Omental fat pad (tissue), 4 donors: ENCODE data around the gene SIRPD. TPM values are rescaled to one million over a fixed set of nuclear protein-coding genes. Genes with fewer than 3 reads are reported as not detected.

Experiments used
- ATAC-seq: fragments of 150-250 bp; one replicate; pipeline ENCODE4 v1.9.1; 2016; ENCODE audit warnings: mild to moderate bottlenecking, moderate library complexity; ENCODE audit not compliant: low FRiP score
- DNase-seq: peaks from one replicate; pipeline ENCODE4 v3.0.0-alpha.2; 2019; ENCODE audit warnings: low spot score
- CTCF ChIP-seq, 3 donors: fragments of 450-650 bp; IDR thresholded peaks; one replicate each; pipeline ENCODE4 v1.5.1; 2016 to 2017; ENCODE audit warnings: antibody characterized with exemption in 3 of 3, mild to moderate bottlenecking in 3 of 3, moderate library complexity in 2 of 3
- total RNA-seq, 4 donors: library from RNA; depleted of rRNA; stranded (reverse); fragments of >200 nt; gene quantifications; one replicate each; pipeline ENCODE4 v1.1.0, GENCODE V29; 2016

SIRPD gene
- total RNA-seq = 1 to 10 TPM in 1 of 4 donors, under 1 TPM in 1, not detected in 2; 0.96 to 1.1 TPM

- no peak for TF ChIP-seq CTCF (IDR thresholded peaks at IDR 0.05)
- ATAC-seq (no peak), DNase-seq (no peak)
Measured at GRCh38 chr20:1557605-1558004, at the start of gene SIRPD. TSS of gene SIRPD (minus strand) at chr20:1557705. CDS start at chr20:1557653, 52 bp downstream.

- ATAC-seq = no peak
- TF ChIP-seq CTCF (IDR thresholded peaks at IDR 0.05) = no peak
- DNase-seq = no peak
Measured at GRCh38 chr20:1600736-1601135, 43.2 kb upstream of the SIRPD start.

DNA sequence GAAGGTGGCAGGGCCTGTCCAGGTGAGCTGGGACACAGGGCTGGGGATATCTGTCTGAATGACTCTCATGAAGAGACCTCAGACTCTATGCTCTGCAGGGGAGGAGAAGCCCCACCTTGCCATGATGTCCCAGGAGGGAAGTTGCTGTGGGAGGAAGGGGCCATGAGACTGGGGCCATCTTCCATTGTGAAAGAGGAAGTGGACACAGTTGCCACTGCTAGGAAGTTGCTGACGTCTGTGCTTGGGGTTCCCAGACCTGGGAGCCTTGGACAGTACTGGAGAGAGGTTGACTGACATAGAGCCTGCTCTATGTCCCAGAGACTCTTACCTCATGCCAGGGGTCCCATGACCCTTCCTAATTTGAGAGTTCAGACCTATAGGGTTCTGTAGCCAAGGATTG lies 37.8 kb upstream of the SIRPD start:
- DNase-seq (no peak), ATAC-seq (no peak)
- TF ChIP-seq CTCF (IDR thresholded peaks at IDR 0.05) = no peak

- ATAC-seq = no peak
- no peak for TF ChIP-seq CTCF (IDR thresholded peaks at IDR 0.05)
- no peak for DNase-seq
Measured at GRCh38 chr20:1588533-1589460, 31.3 kb upstream of the SIRPD start.

DNA sequence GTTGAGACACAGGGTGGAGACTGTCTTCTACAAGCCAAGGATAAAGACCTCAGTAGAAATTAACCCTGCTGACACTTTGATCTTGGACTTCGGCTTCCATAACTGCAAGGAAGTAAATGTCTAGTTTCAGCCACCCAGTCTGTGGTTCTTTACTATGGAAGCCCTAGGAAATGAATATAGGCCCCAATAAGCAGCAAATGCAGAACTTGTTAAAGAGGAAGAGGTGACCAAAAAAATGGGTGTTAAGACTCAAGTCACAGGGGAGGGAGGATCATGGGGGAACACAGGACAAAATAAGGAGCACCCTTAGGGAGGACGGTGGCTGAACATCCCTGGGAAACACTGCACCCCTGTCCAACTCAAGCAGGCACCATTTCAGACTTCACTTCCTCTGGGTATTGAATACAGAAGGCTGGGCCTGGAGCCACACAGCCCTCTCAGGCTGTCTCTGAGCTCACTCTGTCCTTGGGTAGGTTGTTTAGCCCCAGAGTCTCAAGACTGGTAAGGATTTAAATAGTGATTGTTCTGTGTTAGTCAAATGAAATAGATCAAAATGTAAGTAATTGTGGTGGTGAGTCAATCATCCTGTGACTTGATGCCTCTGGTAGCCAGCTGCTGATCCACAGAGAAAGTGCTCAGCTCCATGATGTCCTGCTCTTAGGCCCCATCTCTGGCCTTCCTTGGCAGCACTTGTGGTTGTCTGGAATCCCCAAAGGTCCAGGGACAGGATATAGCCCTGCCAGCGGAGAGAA lies 30.5 kb upstream of the SIRPD start:
- ATAC-seq = no peak
- TF ChIP-seq CTCF (IDR thresholded peaks at IDR 0.05) = no peak
- DNase-seq = no peak

DNA sequence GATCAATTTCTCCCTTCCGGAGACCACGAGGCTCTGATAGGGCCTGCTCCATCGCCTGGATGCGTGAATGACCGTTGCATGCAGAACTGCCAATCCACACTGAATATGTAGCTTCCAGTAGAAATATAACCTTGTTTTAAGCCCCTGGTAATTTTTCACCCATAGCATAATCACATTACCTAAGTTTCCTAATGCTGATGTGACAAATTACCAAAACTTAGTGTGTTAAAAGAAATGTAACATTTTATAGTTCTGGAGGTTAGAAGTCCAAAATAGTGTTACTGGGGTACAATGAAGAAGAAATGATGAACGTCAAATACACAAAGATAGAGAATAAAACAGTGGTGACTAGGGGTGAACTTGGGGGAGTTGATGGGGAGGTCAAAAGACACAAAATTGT lies 22.0 kb upstream of the SIRPD start:
- no peak for ATAC-seq
- no peak for TF ChIP-seq CTCF (IDR thresholded peaks at IDR 0.05)

More for the DNA sequence above, 22.0 kb upstream of the SIRPD start:
- no peak for DNase-seq
